Neural cell (in vitro differentiated cells): ENCODE measurements around the gene MOCS1. TPM values are rescaled to one million over a fixed set of nuclear protein-coding genes. Genes with fewer than 3 reads are reported as not detected.

Experiments used
- H2AFZ ChIP-seq: fragments of 200-600, 300-800 bp; sonication (generic), shearing (Covaris generic); 2 replicates; pipeline ENCODE4 v1.6.0; 2014; ENCODE audit warnings: low read depth, mild to moderate bottlenecking, antibody characterized with exemption, low read length, moderate library complexity
- H3F3A ChIP-seq: fragments of 200-600 bp; shearing (Covaris generic); 2 replicates; pipeline ENCODE4 v1.6.1; 2016; ENCODE audit warnings: mild to moderate bottlenecking, moderate library complexity, mixed read lengths, antibody characterized with exemption, low read length; ENCODE audit not compliant: insufficient read depth, poor library complexity, severe bottlenecking
- H3K27ac ChIP-seq: fragments of 200-600, 300-800 bp; sonication (generic), shearing (Covaris generic); 2 replicates; pipeline ENCODE4 v1.5.1; 2014; ENCODE audit warnings: mild to moderate bottlenecking, low read length, moderate library complexity
- H3K27me3 ChIP-seq: fragments of 300-800, 200-600 bp; sonication (generic), shearing (Covaris generic); 2 replicates; pipeline ENCODE4 v1.6.0; 2014; ENCODE audit warnings: mild to moderate bottlenecking, low read depth, low read length, moderate library complexity; ENCODE audit not compliant: insufficient read depth
- H3K36me3 ChIP-seq: fragments of 300-800, 200-600 bp; sonication (generic), shearing (Covaris generic); 2 replicates; pipeline ENCODE4 v1.5.1; 2014; ENCODE audit warnings: mild to moderate bottlenecking, antibody characterized with exemption, low read length, moderate library complexity; ENCODE audit not compliant: insufficient read depth
- H3K4me2 ChIP-seq: fragments of 300-800, 200-600 bp; sonication (generic), shearing (Covaris generic); 2 replicates; pipeline ENCODE4 v1.6.0; 2014; ENCODE audit warnings: mild to moderate bottlenecking, low read length
- H3K4me3 ChIP-seq: fragments of 300-800, 200-600 bp; sonication (generic), shearing (Covaris generic); 2 replicates; pipeline ENCODE4 v1.5.1; 2014; ENCODE audit warnings: mild to moderate bottlenecking, low read length, moderate library complexity
- H3K79me2 ChIP-seq: fragments of 200-600 bp; shearing (Covaris generic); replicated peaks from 2 replicates; pipeline ENCODE4 v1.6.0; 2014; ENCODE audit warnings: mild to moderate bottlenecking, low read length, moderate library complexity; ENCODE audit not compliant: insufficient read depth
- H3K9ac ChIP-seq: fragments of 300-800, 200-600 bp; sonication (generic), shearing (Covaris generic); 2 replicates; pipeline ENCODE4 v1.6.1; 2016; ENCODE audit warnings: mild to moderate bottlenecking, low read length, mixed read lengths
- H3K9me2 ChIP-seq: fragments of 200-600 bp; shearing (Covaris generic); 2 replicates; pipeline ENCODE4 v1.6.1; 2016; ENCODE audit warnings: mild to moderate bottlenecking, low read length, mixed read lengths; ENCODE audit not compliant: insufficient read depth
- H3K9me3 ChIP-seq: fragments of 200-600, 300-800 bp; sonication (generic), shearing (Covaris generic); 2 replicates; pipeline ENCODE4 v1.6.1; 2016; ENCODE audit warnings: mild to moderate bottlenecking, mixed run types, low read length, moderate library complexity, mixed read lengths
- H4K20me1 ChIP-seq: fragments of 200-600 bp; shearing (Covaris generic); 2 replicates; pipeline ENCODE4 v1.6.1; 2016; ENCODE audit warnings: mild to moderate bottlenecking, mixed run types; ENCODE audit not compliant: insufficient read depth
- CTCF ChIP-seq: fragments of 450-650 bp; IDR thresholded peaks from 2 replicates; pipeline ENCODE4 v1.5.1; 2014; ENCODE audit warnings: antibody characterized with exemption, mild to moderate bottlenecking, moderate library complexity; ENCODE audit not compliant: poor library complexity, severe bottlenecking
- EP300 ChIP-seq: fragments of 450-650 bp; conservative IDR thresholded peaks from 2 replicates; pipeline ENCODE4 v1.6.1; 2014; ENCODE audit warnings: antibody characterized with exemption, mild to moderate bottlenecking, moderate library complexity; ENCODE audit not compliant: poor library complexity, severe bottlenecking
- EZH2 ChIP-seq: fragments of 200-600, 300-800 bp; shearing (Covaris generic), sonication (generic); IDR thresholded peaks from 2 replicates; pipeline ENCODE4 v1.6.1; 2014; ENCODE audit warnings: antibody characterized with exemption, low read length, borderline replicate concordance, mild to moderate bottlenecking; ENCODE audit not compliant: insufficient read depth, poor library complexity, severe bottlenecking
- MXI1 ChIP-seq: fragments of 450-650 bp; conservative IDR thresholded peaks from 2 replicates; pipeline ENCODE4 v1.6.1; 2014; ENCODE audit warnings: antibody characterized with exemption, mild to moderate bottlenecking; ENCODE audit not compliant: poor library complexity, severe bottlenecking
- POLR2AphosphoS5 ChIP-seq: IDR thresholded peaks from 2 replicates; pipeline ENCODE4 v1.6.1; 2012
- RAD21 ChIP-seq: fragments of 450-650 bp; conservative IDR thresholded peaks from 2 replicates; pipeline ENCODE4 v1.6.1; 2014; ENCODE audit warnings: antibody characterized with exemption, mild to moderate bottlenecking, moderate library complexity
- REST ChIP-seq: IDR thresholded peaks from 2 replicates; pipeline ENCODE4 v1.6.1; 2012; ENCODE audit warnings: borderline replicate concordance
- SMC3 ChIP-seq: fragments of 450-650 bp; conservative IDR thresholded peaks from 2 replicates; pipeline ENCODE4 v1.6.1; 2014; ENCODE audit warnings: antibody characterized with exemption, mild to moderate bottlenecking, moderate library complexity; ENCODE audit not compliant: poor library complexity
- TAF1 ChIP-seq: IDR thresholded peaks from 2 replicates; pipeline ENCODE4 v1.6.1; 2012; ENCODE audit warnings: low read depth
- polyA plus RNA-seq: library from polyadenylated mRNA; depleted of rRNA; stranded (reverse); fragments of >200 nt; gene quantifications from 2 replicates; pipeline ENCODE4 v1.2.3, GENCODE V29; 2014

MOCS1 gene
- polyA plus RNA-seq, 1 donor from 2014 or later = 4.6 TPM

- no peak overlapping the region for H3K9ac ChIP-seq
Observed at GRCh38 chr6:39901116-39901655, 33.1 kb downstream of the MOCS1 start.

More at GRCh38 chr6:39901116-39901655, 33.1 kb downstream of the MOCS1 start:
- no peak overlapping the region for H2AFZ ChIP-seq
- H3F3A ChIP-seq = no peaks in the 10 kb centered on the region
- no peaks in the 10 kb centered on the region for H3K36me3 ChIP-seq
- no peak overlapping the region for H3K4me3 ChIP-seq
- TF ChIP-seq SMC3 (no peak), CTCF (no peak), MXI1 (no peak), POLR2AphosphoS5 (no peak), EP300 (no peak), REST (no peak), EZH2 (no peak), TAF1 (no peak), RAD21 (no peak)
- no peaks in the 10 kb centered on the region for H3K9me2 ChIP-seq
- H3K27ac ChIP-seq = no peak overlapping the region
- H3K27me3 ChIP-seq = no peaks in the 10 kb centered on the region
- no peaks in the 10 kb centered on the region for H4K20me1 ChIP-seq
- no peaks in the 10 kb centered on the region for H3K9me3 ChIP-seq
- no peaks in the 10 kb centered on the region for H3K79me2 ChIP-seq
- no peak overlapping the region for H3K4me2 ChIP-seq
